Gastrocnemius medialis (tissue), 4 donors: ENCODE data around the gene SEPHS1. TPM values are rescaled to one million over a fixed set of nuclear protein-coding genes. Genes with fewer than 3 reads are reported as not detected.

Experiments used
- ATAC-seq, 2 donors: fragments of 150-250 bp; one replicate each; pipeline ENCODE4 v1.9.1; 2016
- DNase-seq, 2 donors: peaks; one replicate each; pipeline ENCODE4 v3.0.0-alpha.2; 2019
- H3K27ac ChIP-seq, 4 donors: fragments of 200-600 bp; sonication (generic); 1 replicate in 1 of 4; 2 replicates in 3 of 4; pipeline ENCODE4 v1.5.1; 2016 to 2018; ENCODE audit warnings: mild to moderate bottlenecking in 2 of 4, moderate library complexity in 1 of 4
- H3K27me3 ChIP-seq, 3 donors: fragments of 200-600 bp; sonication (generic) in 2 of 3; 1 replicate in 1 of 3; 2 replicates in 2 of 3; pipeline versions ENCODE4 v1.5.1 to v1.6.0; 2016 to 2019; ENCODE audit warnings: mild to moderate bottlenecking in 1 of 3, moderate library complexity in 1 of 3
- H3K36me3 ChIP-seq, 2 donors: fragments of 200-600 bp; sonication (generic) in 1 of 2; one replicate each; pipeline ENCODE4 v1.5.1; 2017 to 2018
- H3K4me1 ChIP-seq, 2 donors: fragments of 200-600 bp; sonication (generic) in 1 of 2; one replicate each; pipeline ENCODE4 v1.5.1; 2016 to 2017; ENCODE audit warnings: mild to moderate bottlenecking in 2 of 2
- H3K4me3 ChIP-seq, 4 donors: fragments of 200-600 bp; sonication (generic) in 3 of 4; 1 replicate in 1 of 4; 2 replicates in 3 of 4; pipeline ENCODE4 v1.5.1; 2016 to 2019; ENCODE audit warnings: mild to moderate bottlenecking in 2 of 4
- H3K9me3 ChIP-seq, 3 donors: fragments of 200-600 bp; sonication (generic) in 2 of 3; 1 replicate in 1 of 3; 2 replicates in 2 of 3; pipeline ENCODE4 v1.5.1; 2016 to 2019
- CTCF ChIP-seq, 5 experiments: fragments of 450-650 bp in 3 of 5; fragments of 200-600 bp in 2 of 5; sonication (generic) in 2 of 5; IDR thresholded peaks in 4 of 5; conservative IDR thresholded peaks in 1 of 5; 1 replicate in 4 of 5; 2 replicates in 1 of 5; pipeline ENCODE4 v1.5.1; 2016 to 2019; ENCODE audit warnings: antibody characterized with exemption in 5 of 5, mild to moderate bottlenecking in 3 of 5, moderate library complexity in 3 of 5
- POLR2A ChIP-seq, 2 donors: fragments of 450-650 bp; IDR thresholded peaks; one replicate each; pipeline ENCODE4 v1.6.1; 2017; ENCODE audit warnings: antibody characterized with exemption in 2 of 2, mild to moderate bottlenecking in 2 of 2, moderate library complexity in 2 of 2
- in situ Hi-C, 4 donors: fragments of 200-750 bp; cut with MboI; loops; one replicate each; pipeline versions ENCODE4 v1.15.0 to v1.8.0; 2017; ENCODE audit warnings: low sequenced_read_pairs in 4 of 4
- intact Hi-C: fragments of 100-400 bp; cut with DNase I; formaldehyde crosslinking; loops from one replicate; pipeline ENCODE4 v1.15.1; 2023; ENCODE audit warnings: low total_unique reads
- total RNA-seq, 4 donors: library from RNA; depleted of rRNA; stranded (reverse); fragments of >200 nt; gene quantifications; one replicate each; pipeline versions ENCODE4 v1.1.0 to v1.2.3, GENCODE V29; 2016

SEPHS1 gene
- total RNA-seq, 4 donors from 2014 or later = 22.4 to 29.7 (median 27.9) TPM

- H3K9me3 ChIP-seq = no peaks in the 10 kb centered on the region
- in situ Hi-C loops (loop anchor here (5.0 to 10.0 kb wide), 2 partner anchors 135 to 137 kb away; partner anchors contain the start of gene MCM10 (in 4 of the 4)), intact Hi-C loops (loop anchor here (1.0 to 5.0 kb wide), 4 partner anchors 49 to 197 kb away; partner anchors contain the start of genes OPTN and SEPHS1)
- H3K4me3 ChIP-seq = peak within 1 kb of the TSS; percentile 63 to 96 (median 77)
- peaks cover 0 to 10% of the 10 kb centered on the region in 2 donors for H3K36me3 ChIP-seq
- H3K4me1 ChIP-seq = peaks cover 17 to 21% of the 10 kb centered on the region in 2 donors
- TF ChIP-seq POLR2A (IDR thresholded peaks at IDR 0.05) (peak; percentile 90 to 95), CTCF (IDR thresholded peaks at IDR 0.05 in 4 of 5, conservative IDR thresholded peaks at IDR 0.05 in 1 of 5) (peak in 1 of 5 experiments; percentile 26)
- DNase-seq (peak; percentile 94 to 98), ATAC-seq (peak; percentile 87 to 90)
- H3K27ac ChIP-seq = peak within 1 kb of the TSS; percentile 96 to 100 (median 100)
- no peaks in the 10 kb centered on the region for H3K27me3 ChIP-seq
Measured at GRCh38 chr10:13299437-13300287, 48.4 kb downstream of the SEPHS1 start, which contains the start of gene PHYH. TSS of gene PHYH (minus strand) at chr10:13300064. CDS start at chr10:13300042, 22 bp downstream.

DNA sequence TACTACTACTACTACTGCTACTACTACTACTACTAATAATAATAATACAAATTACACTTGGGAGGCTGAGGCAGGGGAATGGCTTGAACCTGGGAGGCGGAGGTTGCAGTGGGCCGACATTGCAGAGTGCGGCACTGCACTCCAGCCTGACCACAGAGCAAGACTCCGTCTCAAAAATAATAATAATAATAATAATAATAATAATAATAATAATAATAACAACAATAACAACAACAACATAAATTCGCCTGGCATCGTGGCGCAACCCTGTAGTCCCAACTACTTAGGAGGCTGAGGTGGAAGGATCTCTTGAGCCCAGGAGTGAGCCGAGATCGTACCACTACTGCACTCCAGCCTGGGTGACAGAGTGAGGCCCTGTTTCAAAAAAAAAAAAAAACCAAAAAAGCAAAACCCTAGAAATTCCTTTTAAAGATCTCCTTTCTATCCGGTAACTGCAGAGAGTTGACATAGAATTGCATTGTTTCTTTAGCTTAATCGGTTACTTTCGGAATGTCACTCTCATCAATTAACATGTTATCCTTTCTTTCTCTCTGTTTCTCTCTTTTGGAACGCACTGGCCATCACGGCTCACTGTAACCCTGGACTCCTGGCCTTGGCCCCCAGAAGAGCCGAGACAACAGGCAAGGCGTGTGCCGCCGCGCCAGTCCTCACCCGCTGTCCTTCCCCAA is 49.2 kb downstream of the SEPHS1 start:
- Histone ChIP-seq H3K27ac (peak overlapping the region; percentile 96 to 100 (median 100)), H3K4me3 (peak overlapping the region; percentile 63 to 96 (median 77)), H3K4me1 (peaks cover 17 to 21% of the 10 kb centered on the region in 2 donors), H3K27me3 (no peaks in the 10 kb centered on the region), H3K9me3 (no peaks in the 10 kb centered on the region), H3K36me3 (peaks cover 0 to 17% of the 10 kb centered on the region in 2 donors)
- no peak for ATAC-seq
- intact Hi-C loops (loop anchor here (1.0 to 5.0 kb wide), 2 partner anchors 49 to 77 kb away; partner anchors contain the start of gene SEPHS1), in situ Hi-C loops (loop anchor here in 1 of 4 donors (10.0 kb wide), 1 partner anchor 134 kb away; the partner anchor contains the start of gene MCM10)
- TF ChIP-seq POLR2A (IDR thresholded peaks at IDR 0.05) (no peak), CTCF (IDR thresholded peaks at IDR 0.05 in 4 of 5, conservative IDR thresholded peaks at IDR 0.05 in 1 of 5) (no peak)
- DNase-seq = no peak

DNA sequence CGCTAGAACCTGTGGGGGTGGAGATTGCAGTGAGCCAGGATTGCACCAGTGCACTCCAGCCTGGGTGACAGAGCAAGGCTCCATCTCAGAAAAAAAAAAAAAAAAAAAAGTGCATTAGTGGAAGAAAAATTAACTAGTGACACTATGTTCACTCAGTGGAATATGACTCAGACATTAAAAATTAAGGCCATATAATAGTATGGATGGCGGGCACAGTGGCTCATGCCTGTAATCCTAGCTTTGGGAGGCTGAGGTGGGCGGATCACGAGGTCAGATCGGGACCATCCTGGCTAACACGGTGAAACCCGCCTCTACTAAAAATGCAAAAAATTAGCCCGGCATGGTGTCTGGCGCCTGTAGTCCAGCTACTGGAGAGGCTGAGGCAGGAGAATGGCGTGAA is 51.6 kb downstream of the SEPHS1 start:
- no peak overlapping the region for H3K27ac ChIP-seq
- ATAC-seq = no peak
- H3K36me3 ChIP-seq = peaks cover 0 to 40% of the 10 kb centered on the region in 2 donors
- H3K4me3 ChIP-seq = no peak overlapping the region
- no peak for TF ChIP-seq CTCF (IDR thresholded peaks at IDR 0.05 in 4 of 5, conservative IDR thresholded peaks at IDR 0.05 in 1 of 5)
- TF ChIP-seq POLR2A (IDR thresholded peaks at IDR 0.05) = no peak
- no peak for DNase-seq
- in situ Hi-C loops = loop anchor here in 1 of 4 donors (10.0 kb wide), 1 partner anchor 132 kb away; the partner anchor contains the start of gene MCM10
- intact Hi-C loops = loop anchor here (5.0 kb wide), 1 partner anchor 74 kb away; no protein-coding TSS in a partner anchor
- H3K27me3 ChIP-seq = no peaks in the 10 kb centered on the region
- peaks cover 12 to 15% of the 10 kb centered on the region in 2 donors for H3K4me1 ChIP-seq
- H3K9me3 ChIP-seq = no peaks in the 10 kb centered on the region

- ATAC-seq (no peak), DNase-seq (no peak)
- Histone ChIP-seq H3K9me3 (no peaks in the 10 kb centered on the region), H3K27me3 (no peaks in the 10 kb centered on the region), H3K4me3 (no peak overlapping the region), H3K27ac (no peak overlapping the region), H3K4me1 (peaks cover 6 to 10% of the 10 kb centered on the region in 2 donors), H3K36me3 (peaks cover 0 to 51% of the 10 kb centered on the region in 2 donors)
- intact Hi-C loops = loop anchor here (5.0 kb wide), 1 partner anchor 72 kb away; no protein-coding TSS in a partner anchor
- TF ChIP-seq CTCF (IDR thresholded peaks at IDR 0.05 in 4 of 5, conservative IDR thresholded peaks at IDR 0.05 in 1 of 5) = no peak
- TF ChIP-seq POLR2A (IDR thresholded peaks at IDR 0.05) = no peak
- in situ Hi-C loops = loop anchor here in 1 of 4 donors (10.0 kb wide), 1 partner anchor 130 kb away; the partner anchor contains the start of gene MCM10
Measured at GRCh38 chr10:13294784-13295183, 53.3 kb downstream of the SEPHS1 start.
